ENCODE data around the gene NUDT7.

- TF ChIP-seq PRRX2 (CRISPR knock-in tag; IDR thresholded peaks at IDR 0.05): no peak
- no peak for TF ChIP-seq CTCF (IDR thresholded peaks at IDR 0.05)
- TF ChIP-seq MYBL2 (CRISPR knock-in tag; IDR thresholded peaks at IDR 0.05): no peak
- TF ChIP-seq FOXP1 (CRISPR knock-in tag; IDR thresholded peaks at IDR 0.05; ENCODE audit: borderline replicate concordance): no peak
- no peak for TF ChIP-seq SP1 (CRISPR knock-in tag; conservative IDR thresholded peaks at IDR 0.05)
- TF ChIP-seq STAT6 (CRISPR knock-in tag; conservative IDR thresholded peaks at IDR 0.05; ENCODE audit: low read depth): no peak
- TF ChIP-seq ZNF121 (CRISPR knock-in tag; IDR thresholded peaks at IDR 0.05): no peak
- TF ChIP-seq ZBTB21 (CRISPR knock-in tag; IDR thresholded peaks at IDR 0.05; ENCODE audit: borderline replicate concordance): no peak
- TF ChIP-seq CREB1 (CRISPR knock-in tag; IDR thresholded peaks at IDR 0.05): no peak
- no peak for TF ChIP-seq FOXJ3 (CRISPR knock-in tag; IDR thresholded peaks at IDR 0.05; ENCODE audit: borderline replicate concordance)
- TF ChIP-seq EMX1 (CRISPR knock-in tag; IDR thresholded peaks at IDR 0.05): no peak
- no peak for TF ChIP-seq IRF2 (CRISPR knock-in tag; IDR thresholded peaks at IDR 0.05; ENCODE audit: borderline replicate concordance, low read depth)
These were observed 47.4 kb upstream of the NUDT7 start for GRCh38 chr16:77674888-77675287.
